Esophagus muscularis mucosa (tissue), 3 donors: ENCODE data around the gene ASCL2.

Experiments
- CTCF ChIP-seq, 3 experiments: fragments of 200-600 bp in 2 of 3; fragments of 450-650 bp in 1 of 3; sonication (generic) in 2 of 3; IDR thresholded peaks; one replicate each; pipeline ENCODE4 v1.5.1; 2017 to 2019; ENCODE audit warnings: antibody characterized with exemption in 3 of 3, mild to moderate bottlenecking in 2 of 3, moderate library complexity in 1 of 3
- POLR2A ChIP-seq: fragments of 450-650 bp; IDR thresholded peaks from one replicate; pipeline ENCODE4 v1.6.1; 2017; ENCODE audit warnings: antibody characterized with exemption, moderate library complexity, mild to moderate bottlenecking, low read depth
- POLR2AphosphoS5 ChIP-seq, 2 donors: sonication (generic); formaldehyde crosslinking; IDR thresholded peaks; one replicate each; pipeline ENCODE4 v1.6.1; 2017; ENCODE audit warnings: antibody characterized with exemption in 2 of 2

- TF ChIP-seq CTCF (IDR thresholded peaks at IDR 0.05) = no peak
- no peak for TF ChIP-seq POLR2A
- no peak for TF ChIP-seq POLR2AphosphoS5 (IDR thresholded peaks at IDR 0.05)
These were observed 39.8 kb upstream of the ASCL2 start for GRCh38 chr11:2310073-2310785.
